ENCODE measurements around the gene AJM1. TPM values are rescaled to one million over a fixed set of nuclear protein-coding genes. Genes with fewer than 3 reads are reported as not detected.

Gene AJM1
- total RNA-seq, 2 experiments from 2014 or later, result 2.4 to 5.1 TPM

DNA sequence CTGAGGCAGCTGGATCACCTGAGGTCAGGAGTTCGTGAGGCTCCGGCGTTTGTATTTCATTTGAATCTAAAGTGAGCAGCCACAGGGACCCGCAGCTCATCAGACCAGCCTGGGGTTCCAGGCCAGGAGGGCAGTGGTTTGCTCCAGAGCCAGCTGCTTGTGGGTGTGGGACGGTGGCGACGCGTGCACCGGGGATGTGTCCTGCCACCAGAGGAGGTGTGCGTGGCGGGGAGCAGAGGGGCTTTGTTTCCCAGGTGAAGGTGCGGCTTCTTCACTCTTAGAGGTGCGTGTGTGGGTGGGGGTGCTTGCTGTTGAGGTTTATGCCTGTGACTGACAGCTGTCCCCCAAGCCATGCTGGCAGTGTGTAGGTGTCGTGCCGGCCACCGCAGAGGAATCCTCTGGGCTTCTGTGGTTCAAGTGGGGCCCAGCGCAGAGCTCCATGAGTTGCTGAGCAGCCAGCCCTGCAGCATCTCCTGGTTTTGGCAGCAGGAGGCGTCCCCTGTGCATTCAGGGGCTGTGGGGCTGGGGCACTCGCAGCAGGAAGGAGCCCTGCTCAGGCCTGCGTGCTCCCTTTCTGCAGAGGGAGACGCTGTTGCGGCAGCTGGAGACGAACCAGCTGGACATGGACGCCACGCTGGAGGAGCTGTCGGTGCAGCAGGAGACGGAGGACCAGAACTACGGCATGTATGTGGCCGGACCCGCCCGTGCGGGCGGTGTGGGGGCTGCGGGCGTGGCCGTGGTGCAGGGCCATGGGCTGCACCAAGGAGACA is 6.9 kb upstream of the AJM1 start:
- intact Hi-C loops (cut with micrococcal nuclease; ENCODE audit: unreplicated experiment), result no loop called here
- TF ChIP-seq EZH2phosphoT487 (IDR thresholded peaks at IDR 0.05; ENCODE audit: borderline replicate concordance, low read depth, low read length), result no peak
- TF ChIP-seq, protein P1, sequence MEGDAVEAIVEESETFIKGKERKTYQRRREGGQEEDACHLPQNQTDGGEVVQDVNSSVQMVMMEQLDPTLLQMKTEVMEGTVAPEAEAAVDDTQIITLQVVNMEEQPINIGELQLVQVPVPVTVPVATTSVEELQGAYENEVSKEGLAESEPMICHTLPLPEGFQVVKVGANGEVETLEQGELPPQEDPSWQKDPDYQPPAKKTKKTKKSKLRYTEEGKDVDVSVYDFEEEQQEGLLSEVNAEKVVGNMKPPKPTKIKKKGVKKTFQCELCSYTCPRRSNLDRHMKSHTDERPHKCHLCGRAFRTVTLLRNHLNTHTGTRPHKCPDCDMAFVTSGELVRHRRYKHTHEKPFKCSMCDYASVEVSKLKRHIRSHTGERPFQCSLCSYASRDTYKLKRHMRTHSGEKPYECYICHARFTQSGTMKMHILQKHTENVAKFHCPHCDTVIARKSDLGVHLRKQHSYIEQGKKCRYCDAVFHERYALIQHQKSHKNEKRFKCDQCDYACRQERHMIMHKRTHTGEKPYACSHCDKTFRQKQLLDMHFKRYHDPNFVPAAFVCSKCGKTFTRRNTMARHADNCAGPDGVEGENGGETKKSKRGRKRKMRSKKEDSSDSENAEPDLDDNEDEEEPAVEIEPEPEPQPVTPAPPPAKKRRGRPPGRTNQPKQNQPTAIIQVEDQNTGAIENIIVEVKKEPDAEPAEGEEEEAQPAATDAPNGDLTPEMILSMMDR (conservative IDR thresholded peaks at IDR 0.05; ENCODE audit: low read length), result no peak
- no TSS peak for BruUV-seq (replicated peaks)
- DNase-seq (ENCODE audit: low spot score), result no peak
- Histone ChIP-seq H3K27ac (ENCODE audit: low read depth, low read length, poor library complexity, severe bottlenecking) (no peak overlapping the region), H3K4me1 (ENCODE audit: insufficient read depth, low read length, poor library complexity, severe bottlenecking) (no peaks in the 10 kb centered on the region), H3K9me3 (ENCODE audit: low read length) (no peaks in the 10 kb centered on the region), H3K36me3 (ENCODE audit: insufficient read depth, low read length) (peaks cover 66% of the 10 kb centered on the region), H3K9me2 (ENCODE audit: insufficient read depth, low read length) (no peaks in the 10 kb centered on the region), H4K20me1 (ENCODE audit: insufficient read depth, low read length) (no peaks in the 10 kb centered on the region), H3K79me2 (ENCODE audit: insufficient read depth, low read depth, low read length) (no peaks in the 10 kb centered on the region), H3K4me2 (ENCODE audit: low read length) (no peak overlapping the region), H3K4me3 (ENCODE audit: low read depth, low read length, poor library complexity, severe bottlenecking) (no peak overlapping the region), H2AFZ (ENCODE audit: low read length) (no peak overlapping the region)
- ChIA-PET POLR2A (no interaction called here), CTCF (ENCODE audit: unreplicated experiment) (interaction anchor here (0.7 kb wide), 1 partner anchor 35 kb away, joined by 3 read pairs; no protein-coding TSS in a partner anchor)

DNA sequence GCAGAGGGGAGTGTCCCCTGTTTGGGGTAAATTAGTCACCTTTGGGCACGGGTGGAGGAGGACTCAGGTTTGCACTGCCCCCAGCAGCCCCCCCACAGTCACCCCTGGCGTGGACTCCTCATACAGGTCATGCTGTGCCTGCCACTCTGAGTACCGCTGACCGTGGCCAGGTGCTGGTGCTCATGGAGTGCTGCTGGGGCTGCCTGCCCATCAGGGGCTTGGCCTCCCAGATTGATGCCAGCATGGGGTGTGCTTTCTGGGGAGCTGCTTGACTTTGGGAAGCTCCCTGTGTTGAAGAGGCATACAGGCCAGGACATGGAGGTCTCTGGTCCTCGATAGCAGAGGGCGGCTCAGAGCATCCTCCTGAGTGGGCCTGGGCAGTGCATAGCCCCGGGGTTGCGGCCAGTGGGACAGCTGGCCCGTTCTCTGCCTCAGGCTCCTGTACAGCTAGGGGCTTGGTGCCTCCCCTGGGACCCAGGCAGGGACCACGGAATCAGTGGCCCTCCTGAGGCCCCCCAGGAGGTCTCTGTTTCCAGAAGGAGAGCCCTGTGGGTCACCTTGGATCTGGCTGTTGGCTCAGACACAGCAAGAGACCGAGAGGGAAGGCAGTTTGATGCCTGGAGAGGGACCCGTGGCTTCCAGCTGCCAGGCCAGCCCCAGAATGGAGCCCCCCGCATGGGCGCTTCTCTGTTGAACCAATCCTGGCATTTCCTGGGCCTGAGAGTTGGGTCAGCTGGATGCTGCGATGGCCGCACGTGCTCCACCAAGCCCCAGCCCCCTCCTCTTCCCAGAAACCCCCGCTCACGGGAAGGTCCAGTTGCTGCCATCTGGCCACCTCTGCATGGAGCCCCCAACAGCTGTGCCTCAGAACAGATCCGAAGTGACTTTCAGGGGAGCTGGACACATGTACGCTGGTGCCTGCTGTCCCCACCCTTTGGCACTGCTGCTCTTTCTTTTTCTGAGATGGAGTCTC is 6.1 kb upstream of the AJM1 start:
- DNase-seq (ENCODE audit: low spot score), result no peak
- intact Hi-C loops (cut with micrococcal nuclease; ENCODE audit: unreplicated experiment), result no loop called here
- Histone ChIP-seq H3K36me3 (ENCODE audit: insufficient read depth, low read length) (peaks cover 65% of the 10 kb centered on the region), H3K4me3 (ENCODE audit: low read depth, low read length, poor library complexity, severe bottlenecking) (no peak overlapping the region), H3K27ac (ENCODE audit: low read depth, low read length, poor library complexity, severe bottlenecking) (no peak overlapping the region), H3K9me3 (ENCODE audit: low read length) (no peaks in the 10 kb centered on the region), H4K20me1 (ENCODE audit: insufficient read depth, low read length) (no peaks in the 10 kb centered on the region), H3K79me2 (ENCODE audit: insufficient read depth, low read depth, low read length) (no peaks in the 10 kb centered on the region), H2AFZ (ENCODE audit: low read length) (no peak overlapping the region), H3K4me1 (ENCODE audit: insufficient read depth, low read length, poor library complexity, severe bottlenecking) (peaks cover under 1% of the 10 kb centered on the region), H3K9me2 (ENCODE audit: insufficient read depth, low read length) (no peaks in the 10 kb centered on the region), H3K4me2 (ENCODE audit: low read length) (no peak overlapping the region)
- TF ChIP-seq EZH2phosphoT487 (IDR thresholded peaks at IDR 0.05; ENCODE audit: borderline replicate concordance, low read depth, low read length), result no peak
- TF ChIP-seq, protein P1 (conservative IDR thresholded peaks at IDR 0.05; ENCODE audit: low read length), result no peak
- ChIA-PET CTCF (ENCODE audit: unreplicated experiment) (interaction anchor here (0.7 kb wide), 1 partner anchor 35 kb away, joined by 3 read pairs; no protein-coding TSS in a partner anchor), POLR2A (no interaction called here)
- BruUV-seq (replicated peaks), result no TSS peak

Measured in OCI-LY7 (cell line).